ENCODE results near the gene COL13A1.

- TF ChIP-seq CTCF (IDR thresholded peaks at IDR 0.05): no peak
- TF ChIP-seq POLR2A (IDR thresholded peaks at IDR 0.05): no peak
- no peak for TF ChIP-seq POLR2AphosphoS5 (IDR thresholded peaks at IDR 0.05; ENCODE audit: insufficient read depth in 1 of 2, low read depth in 1 of 2)
Observed at GRCh38 chr10:69845574-69846292, 44.0 kb downstream of the COL13A1 start.

Data from vagina (tissue), 2 donors.